Mesodermal cell (in vitro differentiated cells): ENCODE measurements around the gene CCT6B.
A peak's percentile ranks its signal among the peaks of the same experiment; 100 is the strongest.
"Not testable (repeated sequence)": the region's sequence is repeated elsewhere in the genome, so short reads cannot be mapped to it uniquely, and the experiment has no call there.

Source experiments
- H3K27ac ChIP-seq: 2 replicates; pipeline ENCODE4 v1.7.0; 2013; ENCODE audit warnings: mild to moderate bottlenecking, low read depth, low read length, moderate library complexity; ENCODE audit not compliant: severe bottlenecking
- H3K36me3 ChIP-seq: 2 replicates; pipeline ENCODE4 v1.7.1; 2013; ENCODE audit warnings: mild to moderate bottlenecking, low read length, moderate library complexity; ENCODE audit not compliant: control insufficient read depth, insufficient read depth
- H3K4me1 ChIP-seq: one replicate; pipeline ENCODE4 v1.7.1; 2013; ENCODE audit warnings: mild to moderate bottlenecking, low read length; ENCODE audit not compliant: insufficient read depth, control insufficient read depth, poor library complexity, severe bottlenecking
- H3K4me3 ChIP-seq: 2 replicates; pipeline ENCODE4 v1.7.0; 2013; ENCODE audit warnings: low read length, control low read depth, mild to moderate bottlenecking; ENCODE audit not compliant: insufficient read depth, poor library complexity, severe bottlenecking; ENCODE audit errors: extremely low read depth
- H3K9me3 ChIP-seq: 2 replicates; pipeline ENCODE4 v1.7.1; 2013; ENCODE audit warnings: mild to moderate bottlenecking, low read length, moderate library complexity; ENCODE audit not compliant: control insufficient read depth
- WGBS, 2 experiments: methylation state at CpG; one replicate each; pipeline ENCODE4 v1.1.5; 2013; ENCODE audit warnings: missing lambda C conversion rate in 2 of 2; ENCODE audit not compliant: insufficient coverage in 2 of 2; 5-methylcytosine and 5-hydroxymethylcytosine counted together

Gene CCT6B

GRCh38 chr17:34980353-34980680 lies 19.1 kb upstream of the CCT6B start, which contains the start of gene LIG3:
Gene LIG3 (plus strand): TSS chr17:34980512. CDS start chr17:34983006, 2,494 bp downstream.
- no peaks in the 10 kb centered on the region for H3K4me1 ChIP-seq
- peak within 1 kb of the TSS; percentile 84 for H3K4me3 ChIP-seq
- no peaks in the 10 kb centered on the region for H3K9me3 ChIP-seq
- WGBS, 2 experiments = 0% methylated on average over 24 to 33 of the region's 39 CpGs
- H3K36me3 ChIP-seq = peaks cover 26% of the 10 kb centered on the region
- H3K27ac ChIP-seq = peak within 1 kb of the TSS; percentile 98

DNA sequence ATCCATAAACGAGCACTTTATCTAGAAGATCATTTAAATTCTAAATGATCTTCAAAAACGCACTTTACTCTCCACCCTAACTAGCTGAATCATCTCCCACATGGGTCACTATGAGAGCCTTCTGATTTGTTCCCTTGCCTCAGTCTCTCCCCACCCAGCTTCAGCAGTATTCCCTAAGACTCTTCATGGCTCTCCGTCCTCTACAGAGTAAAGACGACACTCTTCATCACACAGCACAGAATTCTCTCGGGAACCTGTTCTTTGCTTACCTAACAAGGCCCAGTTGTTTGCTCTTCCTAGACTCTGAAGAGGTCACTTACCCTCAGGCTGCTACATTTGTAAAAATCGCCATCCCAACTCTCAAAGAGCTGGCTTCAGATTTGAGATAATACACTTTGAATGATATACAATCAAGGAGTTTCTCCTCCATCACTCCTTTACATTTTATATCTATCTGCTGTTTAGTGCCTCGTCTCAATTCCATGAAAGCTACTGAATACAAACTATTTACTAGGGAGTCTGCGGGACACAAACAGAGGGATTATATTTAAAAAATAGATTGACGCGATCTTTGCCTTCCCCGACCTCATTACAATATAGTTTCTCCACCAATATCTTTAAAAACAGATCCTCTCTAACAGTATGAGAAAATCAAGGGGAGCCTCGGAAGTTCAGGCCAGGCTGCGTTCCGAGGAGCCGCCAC lies 18.5 kb upstream of the CCT6B start:
- Histone ChIP-seq H3K27ac (peak overlapping the region; percentile 98), H3K4me3 (peak overlapping the region; percentile 84), H3K9me3 (no peaks in the 10 kb centered on the region), H3K4me1 (peaks cover 3% of the 10 kb centered on the region), H3K36me3 (peaks cover 24% of the 10 kb centered on the region)
- 56 to 58% methylated on average over 5 to 7 of the region's 15 CpGs for WGBS, 2 experiments

DNA sequence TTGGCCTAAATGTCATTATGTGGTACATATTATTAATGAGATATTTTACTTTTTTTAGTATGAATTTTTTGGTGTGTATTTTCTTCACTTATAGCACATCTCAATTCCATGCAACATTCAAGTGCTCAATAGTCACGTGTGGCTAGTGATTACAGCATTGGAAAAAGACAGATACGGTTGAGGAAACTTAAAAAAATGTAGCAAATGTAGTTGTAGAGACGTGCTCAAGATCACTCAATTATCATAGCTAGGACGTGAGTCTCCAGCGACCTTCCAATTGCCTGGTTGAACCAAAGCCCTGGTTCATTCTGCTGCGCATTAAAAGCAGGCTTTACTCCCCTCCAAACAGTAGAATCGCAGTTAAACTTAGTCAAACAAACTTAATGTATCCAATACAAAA lies 17.9 kb upstream of the CCT6B start:
- 87 to 98% methylated on average over 5 to 6 of the region's 7 CpGs for WGBS, 2 experiments
- peaks cover 3% of the 10 kb centered on the region for H3K4me1 ChIP-seq
- no peak overlapping the region for H3K4me3 ChIP-seq
- no peak overlapping the region for H3K27ac ChIP-seq
- H3K9me3 ChIP-seq = no peaks in the 10 kb centered on the region
- peaks cover 18% of the 10 kb centered on the region for H3K36me3 ChIP-seq

DNA sequence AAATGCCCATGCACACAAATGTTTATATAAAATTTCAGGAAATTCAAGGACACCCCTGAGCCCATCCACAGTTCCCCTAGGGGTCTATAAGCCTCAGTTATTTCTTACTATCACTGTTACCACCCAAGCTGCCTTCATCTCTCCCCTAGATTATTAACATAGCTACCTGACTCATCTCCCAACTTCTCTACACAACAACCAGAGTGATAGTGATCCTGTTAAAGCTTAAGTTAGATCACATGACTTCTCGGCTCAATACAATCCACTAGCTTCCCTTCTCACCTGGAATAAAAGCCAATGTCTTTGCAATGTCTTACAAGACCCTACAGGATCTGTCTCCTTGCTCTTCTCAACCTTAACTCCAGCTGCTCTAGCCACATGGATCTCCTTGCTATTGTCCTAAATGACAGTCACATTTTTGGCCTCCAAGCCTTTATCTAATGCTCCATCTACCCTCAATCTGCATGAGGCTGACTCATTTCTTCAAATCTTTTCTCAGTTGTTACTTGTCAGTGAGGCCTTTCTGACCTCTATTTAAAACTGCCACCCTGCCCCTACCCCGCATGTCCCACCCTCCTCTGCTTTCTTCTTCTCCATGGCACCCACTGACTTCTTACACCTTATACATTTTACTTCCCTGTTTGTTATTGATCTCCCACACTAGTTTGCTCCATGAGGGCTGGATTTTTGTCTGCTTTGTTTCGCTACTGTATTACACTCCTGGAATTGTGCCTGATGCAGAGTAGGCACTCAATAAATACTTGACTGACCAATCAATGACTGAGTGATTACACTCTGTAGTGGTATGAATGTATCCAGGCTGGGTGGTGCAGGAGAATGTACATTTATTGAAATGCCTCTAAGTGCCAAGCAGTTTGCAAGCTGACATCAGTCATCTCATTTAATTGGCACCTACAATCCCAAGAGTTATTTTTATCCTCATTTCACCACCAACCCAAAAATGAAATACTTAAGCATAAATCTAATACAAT lies 13.8 kb upstream of the CCT6B start:
- no peaks in the 10 kb centered on the region for H3K36me3 ChIP-seq
- H3K4me3 ChIP-seq = no peak overlapping the region
- H3K9me3 ChIP-seq = no peaks in the 10 kb centered on the region
- WGBS, 2 experiments = 79 to 83% methylated on average over 2 of the region's 3 CpGs
- no peak overlapping the region for H3K27ac ChIP-seq
- peaks cover 3% of the 10 kb centered on the region for H3K4me1 ChIP-seq

- Histone ChIP-seq H3K36me3 (no peaks in the 10 kb centered on the region), H3K27ac (no peak overlapping the region), H3K4me3 (no peak overlapping the region), H3K9me3 (no peaks in the 10 kb centered on the region), H3K4me1 (peaks cover 3% of the 10 kb centered on the region)
- WGBS, 2 experiments = no CpG with 5 or more reads among the region's 2 CpGs
Measured at GRCh38 chr17:34974179-34974578, 12.9 kb upstream of the CCT6B start.

- peaks cover 5% of the 10 kb centered on the region for H3K36me3 ChIP-seq
- H3K27ac ChIP-seq = no peak overlapping the region
- WGBS, 2 experiments = 67 to 88% methylated on average over 1 of the region's 1 CpG
- peaks cover 6% of the 10 kb centered on the region for H3K4me1 ChIP-seq
- H3K4me3 ChIP-seq = no peak overlapping the region
- H3K9me3 ChIP-seq = no peaks in the 10 kb centered on the region
Measured at GRCh38 chr17:34958438-34958837, 2.8 kb downstream of the CCT6B start.

DNA sequence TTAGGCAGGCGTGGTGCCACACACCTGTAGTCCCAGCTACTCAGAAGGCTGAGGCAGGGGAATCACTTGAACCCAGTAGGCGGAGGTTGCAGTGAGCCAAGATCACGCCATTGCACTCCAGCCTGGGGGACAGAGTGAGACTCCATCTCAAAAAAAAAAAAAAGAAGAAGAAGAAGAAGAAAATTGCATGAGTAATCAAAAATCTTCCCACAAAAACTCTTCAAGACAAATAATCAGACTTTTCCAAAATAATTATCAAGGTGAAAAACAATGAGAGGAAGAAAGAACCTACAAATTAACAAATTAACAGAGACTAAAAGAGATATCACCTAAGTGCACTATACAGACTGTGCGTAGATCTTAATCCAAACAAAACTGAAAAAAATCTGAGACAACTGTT lies 10.5 kb downstream of the CCT6B start:
- not testable (repeated sequence) for H3K4me1 ChIP-seq, H3K4me3 ChIP-seq, H3K27ac ChIP-seq, H3K36me3 ChIP-seq, H3K9me3 ChIP-seq
- 57 to 100% methylated on average over 1 of the region's 4 CpGs for WGBS, 2 experiments

DNA sequence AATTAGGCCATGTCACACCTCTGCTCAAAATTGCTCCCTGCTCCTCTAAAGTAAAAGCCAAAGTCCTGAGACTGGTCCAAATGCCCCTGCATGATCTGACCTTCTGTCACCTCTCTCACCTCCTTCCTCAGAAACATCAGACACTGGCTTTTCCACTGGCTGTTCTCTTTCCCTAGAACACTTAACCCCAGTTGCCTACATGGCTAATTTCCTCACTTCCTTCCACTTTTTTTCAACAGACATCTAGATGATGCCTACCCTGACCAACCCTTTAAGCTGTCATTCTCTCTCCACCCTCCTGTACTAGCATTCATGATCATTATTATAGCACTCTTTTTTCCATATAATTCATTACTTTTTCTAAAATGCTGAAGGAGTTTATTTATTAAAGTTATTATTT lies 31.0 kb downstream of the CCT6B start:
- Histone ChIP-seq H3K4me1 (no peaks in the 10 kb centered on the region), H3K9me3 (no peaks in the 10 kb centered on the region), H3K36me3 (no peaks in the 10 kb centered on the region), H3K27ac (no peak overlapping the region), H3K4me3 (no peak overlapping the region)

GRCh38 chr17:34926661-34927060 lies 34.6 kb downstream of the CCT6B start:
- H3K36me3 ChIP-seq = no peaks in the 10 kb centered on the region
- no peaks in the 10 kb centered on the region for H3K4me1 ChIP-seq
- no peaks in the 10 kb centered on the region for H3K9me3 ChIP-seq
- WGBS, 2 experiments = 100% methylated on average over 1 of the region's 3 CpGs; no CpG with 5 or more reads in 1 of the 2 experiments
- no peak overlapping the region for H3K4me3 ChIP-seq
- H3K27ac ChIP-seq = no peak overlapping the region

DNA sequence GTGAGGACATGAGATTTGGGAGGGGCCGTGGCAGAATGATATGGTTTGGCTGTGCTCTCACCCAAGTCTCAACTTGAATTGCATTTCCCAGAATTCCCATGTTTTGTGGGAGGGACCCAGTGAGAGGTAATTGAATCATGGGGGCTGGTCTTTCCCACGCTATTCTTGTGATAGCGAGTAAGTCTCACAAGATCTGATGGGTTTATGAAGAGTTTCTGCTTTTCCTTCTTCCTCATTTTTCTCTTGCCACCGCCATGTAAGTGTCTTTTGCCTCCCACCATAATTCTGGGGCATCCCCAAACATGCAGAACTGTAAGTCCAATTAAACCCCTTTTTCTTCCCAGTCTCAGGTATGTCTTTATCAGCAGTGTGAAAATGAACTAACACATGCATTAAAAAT lies 40.6 kb downstream of the CCT6B start:
- Histone ChIP-seq H3K36me3 (no peaks in the 10 kb centered on the region), H3K27ac (no peak overlapping the region), H3K9me3 (no peaks in the 10 kb centered on the region), H3K4me1 (no peaks in the 10 kb centered on the region), H3K4me3 (no peak overlapping the region)
- WGBS, 2 experiments = 89 to 100% methylated on average over 1 to 3 of the region's 4 CpGs

GRCh38 chr17:34917381-34917780 lies 43.9 kb downstream of the CCT6B start:
- H3K4me3 ChIP-seq = no peak overlapping the region
- H3K27ac ChIP-seq = no peak overlapping the region
- no peaks in the 10 kb centered on the region for H3K36me3 ChIP-seq
- no peaks in the 10 kb centered on the region for H3K9me3 ChIP-seq
- no peaks in the 10 kb centered on the region for H3K4me1 ChIP-seq
- 88 to 100% methylated on average over 1 of the region's 1 CpG for WGBS, 2 experiments
